Neural cell (in vitro differentiated cells): Measurements from ENCODE around the gene PTPRN2. TPM values are rescaled to one million over a fixed set of nuclear protein-coding genes. Genes with fewer than 3 reads are reported as not detected.

Experiments
- H2AFZ ChIP-seq: fragments of 200-600, 300-800 bp; sonication (generic), shearing (Covaris generic); 2 replicates; pipeline ENCODE4 v1.6.0; 2014; ENCODE audit warnings: low read depth, mild to moderate bottlenecking, antibody characterized with exemption, low read length, moderate library complexity
- H3F3A ChIP-seq: fragments of 200-600 bp; shearing (Covaris generic); 2 replicates; pipeline ENCODE4 v1.6.1; 2016; ENCODE audit warnings: mild to moderate bottlenecking, moderate library complexity, mixed read lengths, antibody characterized with exemption, low read length; ENCODE audit not compliant: insufficient read depth, poor library complexity, severe bottlenecking
- H3K27ac ChIP-seq: fragments of 200-600, 300-800 bp; sonication (generic), shearing (Covaris generic); 2 replicates; pipeline ENCODE4 v1.5.1; 2014; ENCODE audit warnings: mild to moderate bottlenecking, low read length, moderate library complexity
- H3K27me3 ChIP-seq: fragments of 300-800, 200-600 bp; sonication (generic), shearing (Covaris generic); 2 replicates; pipeline ENCODE4 v1.6.0; 2014; ENCODE audit warnings: mild to moderate bottlenecking, low read depth, low read length, moderate library complexity; ENCODE audit not compliant: insufficient read depth
- H3K36me3 ChIP-seq: fragments of 300-800, 200-600 bp; sonication (generic), shearing (Covaris generic); 2 replicates; pipeline ENCODE4 v1.5.1; 2014; ENCODE audit warnings: mild to moderate bottlenecking, antibody characterized with exemption, low read length, moderate library complexity; ENCODE audit not compliant: insufficient read depth
- H3K4me2 ChIP-seq: fragments of 300-800, 200-600 bp; sonication (generic), shearing (Covaris generic); 2 replicates; pipeline ENCODE4 v1.6.0; 2014; ENCODE audit warnings: mild to moderate bottlenecking, low read length
- H3K4me3 ChIP-seq: fragments of 300-800, 200-600 bp; sonication (generic), shearing (Covaris generic); 2 replicates; pipeline ENCODE4 v1.5.1; 2014; ENCODE audit warnings: mild to moderate bottlenecking, low read length, moderate library complexity
- H3K79me2 ChIP-seq: fragments of 200-600 bp; shearing (Covaris generic); replicated peaks from 2 replicates; pipeline ENCODE4 v1.6.0; 2014; ENCODE audit warnings: mild to moderate bottlenecking, low read length, moderate library complexity; ENCODE audit not compliant: insufficient read depth
- H3K9ac ChIP-seq: fragments of 300-800, 200-600 bp; sonication (generic), shearing (Covaris generic); 2 replicates; pipeline ENCODE4 v1.6.1; 2016; ENCODE audit warnings: mild to moderate bottlenecking, low read length, mixed read lengths
- H3K9me2 ChIP-seq: fragments of 200-600 bp; shearing (Covaris generic); 2 replicates; pipeline ENCODE4 v1.6.1; 2016; ENCODE audit warnings: mild to moderate bottlenecking, low read length, mixed read lengths; ENCODE audit not compliant: insufficient read depth
- H3K9me3 ChIP-seq: fragments of 200-600, 300-800 bp; sonication (generic), shearing (Covaris generic); 2 replicates; pipeline ENCODE4 v1.6.1; 2016; ENCODE audit warnings: mild to moderate bottlenecking, mixed run types, low read length, moderate library complexity, mixed read lengths
- H4K20me1 ChIP-seq: fragments of 200-600 bp; shearing (Covaris generic); 2 replicates; pipeline ENCODE4 v1.6.1; 2016; ENCODE audit warnings: mild to moderate bottlenecking, mixed run types; ENCODE audit not compliant: insufficient read depth
- CTCF ChIP-seq: fragments of 450-650 bp; IDR thresholded peaks from 2 replicates; pipeline ENCODE4 v1.5.1; 2014; ENCODE audit warnings: antibody characterized with exemption, mild to moderate bottlenecking, moderate library complexity; ENCODE audit not compliant: poor library complexity, severe bottlenecking
- EP300 ChIP-seq: fragments of 450-650 bp; conservative IDR thresholded peaks from 2 replicates; pipeline ENCODE4 v1.6.1; 2014; ENCODE audit warnings: antibody characterized with exemption, mild to moderate bottlenecking, moderate library complexity; ENCODE audit not compliant: poor library complexity, severe bottlenecking
- EZH2 ChIP-seq: fragments of 200-600, 300-800 bp; shearing (Covaris generic), sonication (generic); IDR thresholded peaks from 2 replicates; pipeline ENCODE4 v1.6.1; 2014; ENCODE audit warnings: antibody characterized with exemption, low read length, borderline replicate concordance, mild to moderate bottlenecking; ENCODE audit not compliant: insufficient read depth, poor library complexity, severe bottlenecking
- MXI1 ChIP-seq: fragments of 450-650 bp; conservative IDR thresholded peaks from 2 replicates; pipeline ENCODE4 v1.6.1; 2014; ENCODE audit warnings: antibody characterized with exemption, mild to moderate bottlenecking; ENCODE audit not compliant: poor library complexity, severe bottlenecking
- POLR2AphosphoS5 ChIP-seq: IDR thresholded peaks from 2 replicates; pipeline ENCODE4 v1.6.1; 2012
- RAD21 ChIP-seq: fragments of 450-650 bp; conservative IDR thresholded peaks from 2 replicates; pipeline ENCODE4 v1.6.1; 2014; ENCODE audit warnings: antibody characterized with exemption, mild to moderate bottlenecking, moderate library complexity
- REST ChIP-seq: IDR thresholded peaks from 2 replicates; pipeline ENCODE4 v1.6.1; 2012; ENCODE audit warnings: borderline replicate concordance
- SMC3 ChIP-seq: fragments of 450-650 bp; conservative IDR thresholded peaks from 2 replicates; pipeline ENCODE4 v1.6.1; 2014; ENCODE audit warnings: antibody characterized with exemption, mild to moderate bottlenecking, moderate library complexity; ENCODE audit not compliant: poor library complexity
- TAF1 ChIP-seq: IDR thresholded peaks from 2 replicates; pipeline ENCODE4 v1.6.1; 2012; ENCODE audit warnings: low read depth
- polyA plus RNA-seq: library from polyadenylated mRNA; depleted of rRNA; stranded (reverse); fragments of >200 nt; gene quantifications from 2 replicates; pipeline ENCODE4 v1.2.3, GENCODE V29; 2014

The PTPRN2 gene
- polyA plus RNA-seq, 1 donor from 2014 or later, result 31.0 TPM

GRCh38 chr7:157520249-157520648, 1067.4 kb downstream of the PTPRN2 start:
- Histone ChIP-seq H3K27me3 (no peaks in the 10 kb centered on the region), H3K4me3 (no peak overlapping the region), H4K20me1 (no peaks in the 10 kb centered on the region), H2AFZ (no peak overlapping the region), H3F3A (no peaks in the 10 kb centered on the region), H3K36me3 (no peaks in the 10 kb centered on the region), H3K9me2 (no peaks in the 10 kb centered on the region), H3K9me3 (no peaks in the 10 kb centered on the region), H3K79me2 (no peaks in the 10 kb centered on the region), H3K9ac (no peak overlapping the region), H3K4me2 (no peak overlapping the region), H3K27ac (no peak overlapping the region)
- TF ChIP-seq EZH2 (no peak), RAD21 (no peak), MXI1 (no peak), POLR2AphosphoS5 (no peak), EP300 (no peak), CTCF (no peak), TAF1 (no peak), REST (no peak), SMC3 (no peak)

- H3K4me2 ChIP-seq, result no peak overlapping the region
- no peak overlapping the region for H3K27ac ChIP-seq
- no peaks in the 10 kb centered on the region for H4K20me1 ChIP-seq
- TF ChIP-seq TAF1 (no peak), RAD21 (no peak), MXI1 (no peak), REST (no peak), POLR2AphosphoS5 (no peak), EZH2 (no peak), SMC3 (no peak), CTCF (no peak), EP300 (no peak)
- H2AFZ ChIP-seq, result no peak overlapping the region
- H3K27me3 ChIP-seq, result no peaks in the 10 kb centered on the region
- H3K79me2 ChIP-seq, result no peaks in the 10 kb centered on the region
- no peaks in the 10 kb centered on the region for H3K9me3 ChIP-seq
- H3F3A ChIP-seq, result no peaks in the 10 kb centered on the region
- H3K9me2 ChIP-seq, result no peaks in the 10 kb centered on the region
- H3K36me3 ChIP-seq, result no peaks in the 10 kb centered on the region
- no peak overlapping the region for H3K9ac ChIP-seq
- no peak overlapping the region for H3K4me3 ChIP-seq
Observed at GRCh38 chr7:157519798-157520244, 1067.8 kb downstream of the PTPRN2 start.
